ENCODE data around the gene EYA3.
A peak's percentile ranks its signal among the peaks of the same experiment; 100 is the strongest.

The EYA3 gene

GRCh38 chr1:28132171-28133167 is 44.1 kb upstream of the EYA3 start:
- no peak for TF ChIP-seq CTCF (IDR thresholded peaks at IDR 0.05)
- Histone ChIP-seq H3K4me3 (no peak overlapping the region), H3K27ac (no peak overlapping the region)
- no peak for DNase-seq (ENCODE audit: low spot score)

GRCh38 chr1:28130901-28131300 is 42.5 kb upstream of the EYA3 start:
- TF ChIP-seq CTCF (IDR thresholded peaks at IDR 0.05): no peak

GRCh38 chr1:28129150-28129549 is 40.7 kb upstream of the EYA3 start:
- H3K27ac ChIP-seq: no peak overlapping the region
- H3K4me3 ChIP-seq: no peak overlapping the region
- TF ChIP-seq CTCF (IDR thresholded peaks at IDR 0.05): no peak
- DNase-seq (ENCODE audit: low spot score): no peak

More at GRCh38 chr1:28130901-28131300, 42.5 kb upstream of the EYA3 start:
- no peak overlapping the region for H3K27ac ChIP-seq
- no peak for DNase-seq (ENCODE audit: low spot score)
- H3K4me3 ChIP-seq: no peak overlapping the region

- DNase-seq (ENCODE audit: low spot score): no peak
- Histone ChIP-seq H3K27ac (peak overlapping the region in 1 of 2 donors; percentile 51), H3K4me3 (no peak overlapping the region)
- TF ChIP-seq CTCF (IDR thresholded peaks at IDR 0.05): no peak
These were observed 39.3 kb upstream of the EYA3 start for GRCh38 chr1:28127617-28128257.

- TF ChIP-seq CTCF (IDR thresholded peaks at IDR 0.05): no peak
- Histone ChIP-seq H3K27ac (peak overlapping the region in 1 of 2 donors; percentile 51), H3K4me3 (no peak overlapping the region)
- DNase-seq (ENCODE audit: low spot score): no peak
These were observed 38.5 kb upstream of the EYA3 start for GRCh38 chr1:28126783-28127490.

- TF ChIP-seq CTCF (IDR thresholded peaks at IDR 0.05): no peak
- Histone ChIP-seq H3K27ac (peak overlapping the region in 1 of 2 donors; percentile 5), H3K4me3 (no peak overlapping the region)
- DNase-seq (ENCODE audit: low spot score): no peak
These were observed 37.8 kb upstream of the EYA3 start for GRCh38 chr1:28126212-28126611.

Data from coronary artery (tissue), 2 donors.